Measurements from ENCODE around the gene EEFSEC. TPM values are rescaled to one million over a fixed set of nuclear protein-coding genes. Genes with fewer than 3 reads are reported as not detected.

The EEFSEC gene
- total RNA-seq, 2 experiments from 2014 or later, result 19.2 to 19.6 TPM

- POLR2A ChIA-PET, result no interaction called here
- DNase-seq (no peak), ATAC-seq (no peak)
- H3K36me3 Mint-ChIP-seq (ENCODE audit: low read depth), result peaks cover 5% of the 10 kb centered on the region
- CTCF ChIA-PET, result interaction anchor here (1.1 kb wide), 1 partner anchor 46 kb away, joined by 3 read pairs; no protein-coding TSS in a partner anchor
- intact Hi-C loops (cut with micrococcal nuclease), result no loop called here
- H3K9me3 Mint-ChIP-seq, result no peaks in the 10 kb centered on the region
- no peak overlapping the region for H3K27ac Mint-ChIP-seq
- peaks cover 5% of the 10 kb centered on the region for H3K4me1 Mint-ChIP-seq (ENCODE audit: low read depth)
- no peak overlapping the region for H3K4me3 Mint-ChIP-seq
- no peaks in the 10 kb centered on the region for H3K27me3 Mint-ChIP-seq
- TF ChIP-seq CTCF (IDR thresholded peaks at IDR 0.05), result no peak
These were observed 215.3 kb downstream of the EEFSEC start for GRCh38 chr3:128368626-128369025.

- peaks cover 5% of the 10 kb centered on the region for H3K36me3 Mint-ChIP-seq (ENCODE audit: low read depth)
- ChIA-PET CTCF (interaction anchor here (1.1 kb wide), 1 partner anchor 47 kb away, joined by 3 read pairs; no protein-coding TSS in a partner anchor), POLR2A (no interaction called here)
- intact Hi-C loops (cut with micrococcal nuclease), result no loop called here
- TF ChIP-seq CTCF (IDR thresholded peaks at IDR 0.05), result no peak
- DNase-seq (no peak), ATAC-seq (no peak)
- H3K4me1 Mint-ChIP-seq (ENCODE audit: low read depth), result peaks cover 5% of the 10 kb centered on the region
- no peak overlapping the region for H3K27ac Mint-ChIP-seq
- H3K9me3 Mint-ChIP-seq, result no peaks in the 10 kb centered on the region
- no peaks in the 10 kb centered on the region for H3K27me3 Mint-ChIP-seq
- H3K4me3 Mint-ChIP-seq, result no peak overlapping the region
These were observed 215.9 kb downstream of the EEFSEC start for GRCh38 chr3:128369121-128369703.

- no peak for ATAC-seq
- no peak for DNase-seq
- POLR2A ChIA-PET, result interaction anchor here (0.6 kb wide), 1 partner anchor 191 kb away, joined by 3 read pairs; no protein-coding TSS in a partner anchor
- intact Hi-C loops (cut with micrococcal nuclease), result no loop called here
- CTCF ChIA-PET, result no interaction called here
- Mint-ChIP-seq H3K4me3 (no peak overlapping the region), H3K27me3 (no peaks in the 10 kb centered on the region), H3K27ac (no peak overlapping the region), H3K4me1 (ENCODE audit: low read depth) (peaks cover 5% of the 10 kb centered on the region), H3K36me3 (ENCODE audit: low read depth) (peaks cover 5% of the 10 kb centered on the region), H3K9me3 (no peaks in the 10 kb centered on the region)
- no peak for TF ChIP-seq CTCF (IDR thresholded peaks at IDR 0.05)
These were observed 216.8 kb downstream of the EEFSEC start for GRCh38 chr3:128369881-128370642.

GRCh38 chr3:128372281-128372680 is 219.0 kb downstream of the EEFSEC start:
- CTCF ChIA-PET, result no interaction called here
- peak; percentile 26 for DNase-seq

More at GRCh38 chr3:128372281-128372680, 219.0 kb downstream of the EEFSEC start:
- Mint-ChIP-seq H3K4me1 (ENCODE audit: low read depth) (peaks cover 5% of the 10 kb centered on the region), H3K36me3 (ENCODE audit: low read depth) (peaks cover 5% of the 10 kb centered on the region), H3K9me3 (no peaks in the 10 kb centered on the region), H3K27ac (no peak overlapping the region), H3K4me3 (no peak overlapping the region), H3K27me3 (no peaks in the 10 kb centered on the region)
- intact Hi-C loops (cut with micrococcal nuclease), result no loop called here
- peak; percentile 70 for ATAC-seq
- TF ChIP-seq CTCF (IDR thresholded peaks at IDR 0.05), result no peak
- POLR2A ChIA-PET, result no interaction called here
